Activated T-cell treated with anti-CD3 and anti-CD28 coated beads, Interleukin-2, amount 50 U/mL, for 1 hour (primary cell): ENCODE measurements around the gene GAB2.

ENCODE experiments used
- DNase-seq: peaks from one replicate; pipeline ENCODE4 v3.0.0-alpha.2; 2020

GAB2 gene

GRCh38 chr11:78426845-78427244, 9.2 kb upstream of the GAB2 start:
- no peak for DNase-seq

- no peak for DNase-seq
Observed at GRCh38 chr11:78425399-78426070, 7.9 kb upstream of the GAB2 start.

- DNase-seq = no peak
Observed at GRCh38 chr11:78424334-78425270, 7.0 kb upstream of the GAB2 start.

- DNase-seq = no peak
Observed at GRCh38 chr11:78423241-78423640, 5.6 kb upstream of the GAB2 start.

- peak; percentile 33 for DNase-seq
Observed at GRCh38 chr11:78420796-78421209, 3.2 kb upstream of the GAB2 start.

GRCh38 chr11:78420255-78420764, 2.7 kb upstream of the GAB2 start:
- peak; percentile 60 for DNase-seq

- no peak for DNase-seq
Observed at GRCh38 chr11:78419327-78419726, 1.7 kb upstream of the GAB2 start.

- DNase-seq = no peak
Observed at GRCh38 chr11:78418584-78419211, 1.1 kb upstream of the GAB2 start.

- DNase-seq = peak; percentile 82
Observed at GRCh38 chr11:78417888-78418583, 416 bp upstream of the GAB2 start.

- DNase-seq = peak; percentile 81
Observed at GRCh38 chr11:78416285-78417174, 1.1 kb downstream of the GAB2 start.

- no peak for DNase-seq
Observed at GRCh38 chr11:78415338-78415737, 2.3 kb downstream of the GAB2 start.

- DNase-seq = no peak
Observed at GRCh38 chr11:78414321-78415051, 3.1 kb downstream of the GAB2 start.

GRCh38 chr11:78408619-78409018, 9.0 kb downstream of the GAB2 start:
- no peak for DNase-seq

- DNase-seq = no peak
Observed at GRCh38 chr11:78406568-78407196, 10.9 kb downstream of the GAB2 start.

GRCh38 chr11:78405805-78406204, 11.8 kb downstream of the GAB2 start:
- no peak for DNase-seq

GRCh38 chr11:78403781-78404180, 13.8 kb downstream of the GAB2 start:
- no peak for DNase-seq

- no peak for DNase-seq
Observed at GRCh38 chr11:78402847-78403246, 14.8 kb downstream of the GAB2 start.

GRCh38 chr11:78400702-78401101, 16.9 kb downstream of the GAB2 start:
- no peak for DNase-seq

GRCh38 chr11:78400116-78400515, 17.5 kb downstream of the GAB2 start:
- no peak for DNase-seq

- no peak for DNase-seq
Observed at GRCh38 chr11:78399136-78399535, 18.5 kb downstream of the GAB2 start.

GRCh38 chr11:78398715-78399114, 18.9 kb downstream of the GAB2 start:
- DNase-seq = no peak
